ENCODE measurements around the gene KLHL21.

KLHL21 gene

DNA sequence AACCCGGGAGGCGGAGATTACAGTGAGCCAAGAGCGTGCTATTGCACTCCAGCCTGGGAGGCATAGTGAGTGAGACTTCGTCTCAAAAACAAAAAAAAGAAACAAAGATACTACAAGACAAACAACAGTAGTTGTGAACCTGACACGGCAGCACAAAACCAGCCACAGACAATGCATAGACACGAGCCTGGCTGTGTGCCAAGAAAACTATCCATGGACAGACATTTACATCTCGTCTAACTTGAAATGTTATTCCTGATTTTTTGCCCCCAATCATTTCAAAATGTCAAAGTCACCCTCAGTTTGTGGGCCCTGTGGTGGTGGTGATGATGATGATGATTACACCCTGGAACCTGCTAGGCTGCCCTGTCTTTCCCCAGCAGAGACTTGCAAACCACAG is 6.3 kb downstream of the KLHL21 start:
- peaks cover 90% of the 10 kb centered on the region for H3K36me3 ChIP-seq (ENCODE audit: insufficient read depth, low read length)
- no peaks in the 10 kb centered on the region for H3K9me3 ChIP-seq (ENCODE audit: low read length)
- no peak overlapping the region for H3K9ac ChIP-seq (ENCODE audit: low read length)
- H3K27ac ChIP-seq (ENCODE audit: low read depth, low read length, poor library complexity, severe bottlenecking) = no peak overlapping the region
- no peaks in the 10 kb centered on the region for H3K27me3 ChIP-seq (ENCODE audit: insufficient read depth, low read length)
- H3K79me2 ChIP-seq (ENCODE audit: insufficient read depth, low read length) = peaks cover 22% of the 10 kb centered on the region
- H3K4me1 ChIP-seq (ENCODE audit: insufficient read depth, low read length, severe bottlenecking) = peaks cover 46% of the 10 kb centered on the region
- no peaks in the 10 kb centered on the region for H4K20me1 ChIP-seq (ENCODE audit: insufficient read depth, low read length)
- H3K4me3 ChIP-seq (ENCODE audit: low read depth, low read length, poor library complexity, severe bottlenecking) = no peak overlapping the region
- H3K4me2 ChIP-seq (ENCODE audit: low read length) = no peak overlapping the region
- H2AFZ ChIP-seq (ENCODE audit: low read length) = no peak overlapping the region
- TF ChIP-seq CTCF (IDR thresholded peaks at IDR 0.05; ENCODE audit: low read length) (no peak), EZH2 (IDR thresholded peaks at IDR 0.05; ENCODE audit: borderline replicate concordance, low read length) (no peak)
- H3F3A ChIP-seq (ENCODE audit: insufficient read depth, low read length) = no peaks in the 10 kb centered on the region
- no peaks in the 10 kb centered on the region for H3K9me2 ChIP-seq (ENCODE audit: low read depth, low read length)

DNA sequence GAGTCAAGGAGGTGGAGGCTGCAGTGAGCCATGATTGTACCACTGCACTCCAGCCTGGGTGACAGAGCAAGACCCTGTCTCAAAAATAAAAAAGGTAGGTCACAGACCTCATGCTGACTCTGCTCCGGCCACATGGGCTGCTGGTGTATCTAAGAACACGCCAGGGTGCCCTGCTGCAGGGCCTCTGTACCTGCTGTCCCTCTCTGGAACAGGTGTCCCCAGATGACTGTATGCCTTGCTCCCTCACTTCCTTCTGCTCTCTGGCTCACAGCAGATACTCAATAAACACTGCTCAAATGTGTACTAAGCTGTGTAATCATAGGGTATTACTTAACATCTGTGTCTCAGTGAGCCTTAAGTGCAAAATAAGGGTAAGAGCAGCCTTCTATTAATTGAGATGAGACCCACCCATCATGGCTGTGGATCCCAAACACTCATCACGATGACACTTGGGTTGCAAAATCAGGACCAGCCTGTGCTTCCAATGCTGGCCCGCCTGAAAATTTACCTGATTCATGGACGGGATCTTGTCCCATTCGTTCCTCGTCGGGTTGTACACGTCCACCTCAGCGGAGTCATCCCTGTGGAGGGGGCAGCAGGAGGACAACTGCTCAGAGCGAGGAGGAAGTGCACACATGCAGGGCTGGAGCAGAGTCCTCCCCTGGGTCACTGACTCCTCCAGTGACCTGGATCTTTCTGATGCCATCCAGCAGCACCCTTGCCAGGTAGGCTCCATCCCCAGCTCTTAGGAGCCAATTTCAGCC is 7.5 kb downstream of the KLHL21 start:
- Histone ChIP-seq H3K4me3 (ENCODE audit: low read depth, low read length, poor library complexity, severe bottlenecking) (no peak overlapping the region), H3K79me2 (ENCODE audit: insufficient read depth, low read length) (peaks cover 10% of the 10 kb centered on the region), H3K4me1 (ENCODE audit: insufficient read depth, low read length, severe bottlenecking) (peaks cover 46% of the 10 kb centered on the region), H3F3A (ENCODE audit: insufficient read depth, low read length) (no peaks in the 10 kb centered on the region), H3K9me3 (ENCODE audit: low read length) (no peaks in the 10 kb centered on the region), H3K9me2 (ENCODE audit: low read depth, low read length) (no peaks in the 10 kb centered on the region), H3K9ac (ENCODE audit: low read length) (no peak overlapping the region), H3K27me3 (ENCODE audit: insufficient read depth, low read length) (no peaks in the 10 kb centered on the region), H2AFZ (ENCODE audit: low read length) (no peak overlapping the region), H3K27ac (ENCODE audit: low read depth, low read length, poor library complexity, severe bottlenecking) (no peak overlapping the region), H3K36me3 (ENCODE audit: insufficient read depth, low read length) (peaks cover 93% of the 10 kb centered on the region), H3K4me2 (ENCODE audit: low read length) (no peak overlapping the region), H4K20me1 (ENCODE audit: insufficient read depth, low read length) (no peaks in the 10 kb centered on the region)
- TF ChIP-seq CTCF (IDR thresholded peaks at IDR 0.05; ENCODE audit: low read length) (no peak), EZH2 (IDR thresholded peaks at IDR 0.05; ENCODE audit: borderline replicate concordance, low read length) (no peak)

DNA sequence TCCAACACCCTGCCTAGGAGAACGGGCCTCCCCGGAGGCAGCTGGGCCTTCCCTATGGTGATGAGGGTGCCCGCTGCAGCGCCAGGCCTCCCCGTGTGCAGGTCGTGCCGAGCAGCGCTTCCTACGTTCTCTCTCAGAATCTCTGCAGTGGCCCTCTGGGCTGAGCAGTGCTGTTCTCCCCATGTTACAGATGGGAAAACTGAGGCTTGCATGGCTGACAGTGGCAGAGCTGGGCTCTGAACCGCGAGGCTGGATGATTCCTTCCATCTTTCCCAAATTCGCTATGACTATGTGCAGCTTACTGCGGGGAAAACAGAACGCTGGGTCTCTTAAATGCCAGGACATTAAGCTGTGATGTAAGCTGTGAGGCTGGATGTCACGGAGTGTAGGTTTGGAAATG is 8.9 kb downstream of the KLHL21 start:
- TF ChIP-seq CTCF (IDR thresholded peaks at IDR 0.05; ENCODE audit: low read length) (no peak), EZH2 (IDR thresholded peaks at IDR 0.05; ENCODE audit: borderline replicate concordance, low read length) (no peak)
- H3K27me3 ChIP-seq (ENCODE audit: insufficient read depth, low read length) = no peaks in the 10 kb centered on the region
- H3K36me3 ChIP-seq (ENCODE audit: insufficient read depth, low read length) = peaks cover 97% of the 10 kb centered on the region
- H3F3A ChIP-seq (ENCODE audit: insufficient read depth, low read length) = no peaks in the 10 kb centered on the region
- no peak overlapping the region for H2AFZ ChIP-seq (ENCODE audit: low read length)
- H3K4me3 ChIP-seq (ENCODE audit: low read depth, low read length, poor library complexity, severe bottlenecking) = no peak overlapping the region
- no peak overlapping the region for H3K4me2 ChIP-seq (ENCODE audit: low read length)
- no peak overlapping the region for H3K9ac ChIP-seq (ENCODE audit: low read length)
- no peaks in the 10 kb centered on the region for H4K20me1 ChIP-seq (ENCODE audit: insufficient read depth, low read length)
- H3K9me3 ChIP-seq (ENCODE audit: low read length) = no peaks in the 10 kb centered on the region
- H3K27ac ChIP-seq (ENCODE audit: low read depth, low read length, poor library complexity, severe bottlenecking) = no peak overlapping the region
- no peaks in the 10 kb centered on the region for H3K9me2 ChIP-seq (ENCODE audit: low read depth, low read length)
- peaks cover under 1% of the 10 kb centered on the region; the same call in 1 of the 2 replicates for H3K79me2 ChIP-seq (ENCODE audit: insufficient read depth, low read length)
- H3K4me1 ChIP-seq (ENCODE audit: insufficient read depth, low read length, severe bottlenecking) = peaks cover 35% of the 10 kb centered on the region
